Coronary artery (tissue), 2 donors: ENCODE measurements around the gene TYMP.

Source experiments
- DNase-seq: peaks from one replicate; pipeline ENCODE4 v3.0.0-alpha.2; 2017; ENCODE audit warnings: low spot score
- H3K27ac ChIP-seq, 2 donors: fragments of 200-600 bp; sonication (generic); one replicate each; pipeline ENCODE4 v1.5.1; 2016 to 2019
- H3K4me3 ChIP-seq: fragments of 200-600 bp; sonication (generic); 2 replicates; pipeline ENCODE4 v1.5.1; 2016; ENCODE audit warnings: mild to moderate bottlenecking, moderate library complexity
- TF ChIP-seq, protein P1 (sequence below): fragments of 200-600 bp; sonication (generic); IDR thresholded peaks from one replicate; pipeline ENCODE4 v1.5.1; 2019; ENCODE audit warnings: antibody characterized with exemption

TYMP gene

DNA sequence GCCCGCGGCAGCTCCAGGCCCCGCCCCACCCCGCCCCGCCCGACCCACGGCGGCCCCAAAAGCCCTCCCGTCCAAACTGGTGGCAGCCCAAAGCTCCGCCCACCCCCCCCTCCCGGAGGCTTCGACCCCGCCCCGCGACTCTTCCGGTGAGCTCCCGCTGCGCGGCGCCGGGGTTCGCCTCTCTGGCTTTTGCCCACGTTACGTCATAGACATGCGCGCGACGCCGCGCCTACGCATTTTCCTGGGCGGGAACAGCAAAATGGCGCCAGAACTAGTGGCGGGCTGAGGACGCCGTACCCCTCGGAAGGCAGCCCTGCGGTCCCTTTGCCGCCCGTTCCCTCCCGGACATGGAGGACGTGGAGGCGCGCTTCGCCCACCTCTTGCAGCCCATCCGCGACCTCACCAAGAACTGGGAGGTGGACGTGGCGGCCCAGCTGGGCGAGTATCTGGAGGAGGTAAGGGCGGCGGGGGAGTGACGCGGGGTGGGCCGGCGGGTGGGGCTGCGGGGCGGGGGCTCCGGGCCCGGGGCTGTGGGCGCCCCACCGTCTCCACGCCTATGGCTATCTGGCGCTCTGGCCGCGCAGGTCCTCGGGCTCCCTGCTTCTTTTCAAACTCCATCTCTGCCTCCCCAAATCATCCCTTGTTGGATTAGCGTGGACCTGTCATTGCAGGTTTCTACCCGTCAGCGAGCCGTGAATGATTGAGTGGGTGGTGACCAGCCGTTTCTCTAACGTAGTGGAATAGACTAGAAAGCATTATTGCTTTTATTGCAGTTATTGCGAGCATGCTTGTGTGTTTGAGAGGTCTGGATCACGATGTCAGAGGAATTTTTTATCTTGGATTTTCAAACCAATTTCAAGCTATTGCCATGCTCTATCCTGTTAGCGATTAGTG is 21.6 kb downstream of the TYMP start, which contains the start of gene NCAPH2:
NCAPH2 (plus strand) TSS at position 234 of the 894 bp plus-strand sequence; CDS start at position 348, 114 bp downstream.
- TF ChIP-seq, protein P1, sequence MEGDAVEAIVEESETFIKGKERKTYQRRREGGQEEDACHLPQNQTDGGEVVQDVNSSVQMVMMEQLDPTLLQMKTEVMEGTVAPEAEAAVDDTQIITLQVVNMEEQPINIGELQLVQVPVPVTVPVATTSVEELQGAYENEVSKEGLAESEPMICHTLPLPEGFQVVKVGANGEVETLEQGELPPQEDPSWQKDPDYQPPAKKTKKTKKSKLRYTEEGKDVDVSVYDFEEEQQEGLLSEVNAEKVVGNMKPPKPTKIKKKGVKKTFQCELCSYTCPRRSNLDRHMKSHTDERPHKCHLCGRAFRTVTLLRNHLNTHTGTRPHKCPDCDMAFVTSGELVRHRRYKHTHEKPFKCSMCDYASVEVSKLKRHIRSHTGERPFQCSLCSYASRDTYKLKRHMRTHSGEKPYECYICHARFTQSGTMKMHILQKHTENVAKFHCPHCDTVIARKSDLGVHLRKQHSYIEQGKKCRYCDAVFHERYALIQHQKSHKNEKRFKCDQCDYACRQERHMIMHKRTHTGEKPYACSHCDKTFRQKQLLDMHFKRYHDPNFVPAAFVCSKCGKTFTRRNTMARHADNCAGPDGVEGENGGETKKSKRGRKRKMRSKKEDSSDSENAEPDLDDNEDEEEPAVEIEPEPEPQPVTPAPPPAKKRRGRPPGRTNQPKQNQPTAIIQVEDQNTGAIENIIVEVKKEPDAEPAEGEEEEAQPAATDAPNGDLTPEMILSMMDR, result no peak
- peak within 1 kb of the TSS; percentile 85 to 94 for H3K27ac ChIP-seq
- no peak for DNase-seq

GRCh38 chr22:50507421-50507990 is 22.3 kb downstream of the TYMP start, which contains the start of gene LMF2:
TSS of gene LMF2 (minus strand) at chr22:50507702. CDS start at chr22:50507675, 27 bp downstream.
- H3K27ac ChIP-seq, result peak within 1 kb of the TSS; percentile 85 to 94
- peak within 1 kb of the TSS; percentile 98 for H3K4me3 ChIP-seq
- peak; percentile 98 for DNase-seq
- TF ChIP-seq, protein P1, result no peak

More for the DNA sequence above, 21.6 kb downstream of the TYMP start, which contains the start of gene NCAPH2:
- H3K4me3 ChIP-seq, result peak within 1 kb of the TSS; percentile 98

- Histone ChIP-seq H3K4me3 (peak overlapping the region; percentile 98), H3K27ac (peak overlapping the region; percentile 73 to 94)
- DNase-seq, result peak; percentile 79
- TF ChIP-seq, protein P1, result no peak
Measured at GRCh38 chr22:50506611-50507420, 23.0 kb downstream of the TYMP start.

GRCh38 chr22:50505776-50506610 is 23.8 kb downstream of the TYMP start:
- TF ChIP-seq, protein P1, result no peak
- Histone ChIP-seq H3K4me3 (peak overlapping the region; percentile 98), H3K27ac (no peak overlapping the region)
- peak; percentile 70 for DNase-seq

GRCh38 chr22:50505276-50505775 is 24.5 kb downstream of the TYMP start:
- DNase-seq, result no peak
- no peak overlapping the region for H3K27ac ChIP-seq
- H3K4me3 ChIP-seq, result no peak overlapping the region
- TF ChIP-seq, protein P1, result no peak
